Panc1 (cell line): Measurements from ENCODE around the gene STAP2. TPM values are rescaled to one million over a fixed set of nuclear protein-coding genes. Genes with fewer than 3 reads are reported as not detected.

Experiments used
- ATAC-seq: fragments of 200-7000 bp; cut with Tn5 transposase; 2 replicates; pipeline ENCODE4 v1.9.1; 2020; ENCODE audit warnings: mild to moderate bottlenecking, moderate library complexity
- BruUV-seq: library from RNA; stranded (reverse); fragments of 400-500 nt; replicated peaks from 2 replicates; lab custom pipeline; 2021; lab: Mats Ljungman, UMichigan
- CTCF ChIA-PET: fragments of 300-600 bp; sonication (Branson Sonifier 250); formaldehyde crosslinking; loops from one replicate; lab custom pipeline; 2022; ENCODE audit warnings: antibody characterized with exemption; lab: Charles Lee
- POLR2A ChIA-PET: fragments of 300-600 bp; sonication (Branson Sonifier 250); formaldehyde crosslinking; loops from one replicate; lab custom pipeline; 2022; ENCODE audit warnings: antibody characterized with exemption; lab: Charles Lee
- DNase-seq: peaks from one replicate; pipeline ENCODE4 v3.0.0-alpha.2; 2010; ENCODE audit warnings: low read depth, low spot score
- H3K27ac ChIP-seq: 2 replicates; pipeline ENCODE4 v1.5.1; 2011; ENCODE audit warnings: mild to moderate bottlenecking, low read length, inconsistent platforms
- H3K27me3 ChIP-seq: fragments of 200-500 bp; sonication (Bioruptor generic); 2 replicates; pipeline ENCODE4 v1.6.0; 2014; ENCODE audit warnings: low read length, inconsistent platforms; ENCODE audit not compliant: control insufficient read depth, insufficient read depth
- H3K36me3 ChIP-seq: fragments of 200-500 bp; sonication (Bioruptor generic); 2 replicates; pipeline ENCODE4 v1.5.1; 2014; ENCODE audit warnings: inconsistent platforms, mild to moderate bottlenecking, low read length, moderate library complexity; ENCODE audit not compliant: control insufficient read depth, insufficient read depth
- H3K4me1 ChIP-seq: 2 replicates; pipeline ENCODE4 v1.5.1; 2011; ENCODE audit warnings: inconsistent platforms, mild to moderate bottlenecking, low read length, moderate library complexity; ENCODE audit not compliant: control insufficient read depth, insufficient read depth
- H3K4me3 ChIP-seq, 2 experiments: 2 replicates each; pipeline ENCODE4 v1.5.1; 2011 to 2012; ENCODE audit warnings: low read depth in 2 of 2, low read length in 2 of 2, mild to moderate bottlenecking in 2 of 2, inconsistent platforms in 1 of 2, moderate library complexity in 1 of 2
- H3K9me3 ChIP-seq: fragments of 200-500 bp; sonication (Bioruptor generic); 2 replicates; pipeline ENCODE4 v1.5.1; 2014; ENCODE audit warnings: low read depth, mild to moderate bottlenecking, inconsistent platforms, low read length, moderate library complexity; ENCODE audit not compliant: control insufficient read depth, insufficient read depth
- POLR2AphosphoS5 ChIP-seq: IDR thresholded peaks from 2 replicates; pipeline ENCODE4 v1.6.1; 2012; ENCODE audit warnings: mild to moderate bottlenecking, low read depth, low read length, moderate library complexity
- SIN3A ChIP-seq: IDR thresholded peaks from 2 replicates; pipeline ENCODE4 v1.6.1; 2012; ENCODE audit warnings: low read depth, mild to moderate bottlenecking, low read length, moderate library complexity, borderline replicate concordance; ENCODE audit not compliant: insufficient read depth
- TCF7L2 ChIP-seq: IDR thresholded peaks from 2 replicates; pipeline ENCODE4 v1.6.1; 2011; ENCODE audit warnings: mild to moderate bottlenecking, low read depth, low read length, inconsistent platforms
- in situ Hi-C: cut with HindIII; loops from 2 replicates; pipeline ENCODE4 v1.10.0; 2016; ENCODE audit warnings: low sequenced_read_pairs, low pct_unique_long_range_greater_than_20kb
- intact Hi-C: fragments of 100-400 bp; cut with micrococcal nuclease; formaldehyde crosslinking; loops from one replicate; pipeline ENCODE4 v1.10.0; 2022; ENCODE audit not compliant: unreplicated experiment
- total RNA-seq: library from RNA; stranded (reverse); gene quantifications from one replicate; pipeline ENCODE4 v1.2.1, GENCODE V29; 2021; ENCODE audit not compliant: unreplicated experiment
- TF ChIP-seq, protein P1 (sequence below): fragments of 450-650 bp; IDR thresholded peaks from 2 replicates; pipeline ENCODE4 v1.5.1; 2017; ENCODE audit warnings: mild to moderate bottlenecking
- TF ChIP-seq, protein P2 (sequence below), 2 experiments: IDR thresholded peaks; 2 replicates each; pipeline ENCODE4 v1.6.1; 2011 to 2012; ENCODE audit warnings: low read depth in 2 of 2, control low read depth in 1 of 2, low read length in 1 of 2, mild to moderate bottlenecking in 1 of 2, moderate library complexity in 1 of 2; ENCODE audit not compliant: insufficient read depth in 1 of 2

The STAP2 gene
- total RNA-seq, 1 experiment from 2014 or later: 10.0 TPM

DNA sequence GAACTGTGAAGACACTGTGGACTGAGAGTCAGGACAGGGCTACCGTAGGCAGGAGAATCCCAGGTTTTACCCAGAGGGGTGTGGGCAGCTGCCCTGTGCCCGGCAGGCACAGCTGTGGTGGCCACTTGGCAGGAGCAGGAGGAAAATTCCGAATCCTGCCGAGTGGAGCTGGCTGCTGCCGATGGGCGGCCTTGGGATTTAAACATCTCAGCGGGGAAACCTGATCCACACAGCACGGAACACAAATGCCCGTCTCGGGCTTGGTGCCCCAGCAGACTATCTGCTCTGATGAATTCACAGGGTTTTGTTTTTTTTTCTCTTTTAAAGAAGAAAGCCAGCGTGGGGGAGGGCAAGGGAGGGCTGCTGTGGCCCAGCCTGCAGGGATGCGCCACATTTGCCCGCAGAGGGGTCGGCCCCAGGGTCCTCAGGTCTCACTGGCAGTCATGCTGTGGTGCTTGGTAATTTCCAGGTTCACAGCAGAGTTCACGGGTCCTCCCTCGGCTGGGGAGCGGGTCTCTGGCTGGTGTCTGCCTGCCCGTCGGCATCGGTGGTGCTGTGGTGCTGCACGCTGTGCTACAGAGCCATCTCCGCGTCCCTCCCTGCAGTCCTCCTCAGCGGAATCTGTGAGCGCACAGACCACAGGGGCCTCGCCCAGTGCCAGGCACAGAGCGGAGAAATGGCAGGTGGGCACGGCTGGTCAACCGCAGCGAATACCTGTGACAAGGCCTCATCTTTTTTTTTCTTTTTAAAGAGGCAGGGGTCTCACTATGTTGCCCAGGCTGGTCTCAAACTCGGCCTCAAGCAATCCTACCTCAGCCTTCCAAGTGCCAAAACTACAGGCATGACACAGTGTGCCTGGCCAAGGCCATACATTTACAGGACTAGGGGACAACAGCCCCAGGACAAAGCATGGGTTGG lies 32.9 kb upstream of the STAP2 start:
- TF ChIP-seq SIN3A (no peak), TCF7L2 (no peak), POLR2AphosphoS5 (no peak)
- TF ChIP-seq, protein P1, sequence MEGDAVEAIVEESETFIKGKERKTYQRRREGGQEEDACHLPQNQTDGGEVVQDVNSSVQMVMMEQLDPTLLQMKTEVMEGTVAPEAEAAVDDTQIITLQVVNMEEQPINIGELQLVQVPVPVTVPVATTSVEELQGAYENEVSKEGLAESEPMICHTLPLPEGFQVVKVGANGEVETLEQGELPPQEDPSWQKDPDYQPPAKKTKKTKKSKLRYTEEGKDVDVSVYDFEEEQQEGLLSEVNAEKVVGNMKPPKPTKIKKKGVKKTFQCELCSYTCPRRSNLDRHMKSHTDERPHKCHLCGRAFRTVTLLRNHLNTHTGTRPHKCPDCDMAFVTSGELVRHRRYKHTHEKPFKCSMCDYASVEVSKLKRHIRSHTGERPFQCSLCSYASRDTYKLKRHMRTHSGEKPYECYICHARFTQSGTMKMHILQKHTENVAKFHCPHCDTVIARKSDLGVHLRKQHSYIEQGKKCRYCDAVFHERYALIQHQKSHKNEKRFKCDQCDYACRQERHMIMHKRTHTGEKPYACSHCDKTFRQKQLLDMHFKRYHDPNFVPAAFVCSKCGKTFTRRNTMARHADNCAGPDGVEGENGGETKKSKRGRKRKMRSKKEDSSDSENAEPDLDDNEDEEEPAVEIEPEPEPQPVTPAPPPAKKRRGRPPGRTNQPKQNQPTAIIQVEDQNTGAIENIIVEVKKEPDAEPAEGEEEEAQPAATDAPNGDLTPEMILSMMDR: no peak
- TF ChIP-seq, protein P2, sequence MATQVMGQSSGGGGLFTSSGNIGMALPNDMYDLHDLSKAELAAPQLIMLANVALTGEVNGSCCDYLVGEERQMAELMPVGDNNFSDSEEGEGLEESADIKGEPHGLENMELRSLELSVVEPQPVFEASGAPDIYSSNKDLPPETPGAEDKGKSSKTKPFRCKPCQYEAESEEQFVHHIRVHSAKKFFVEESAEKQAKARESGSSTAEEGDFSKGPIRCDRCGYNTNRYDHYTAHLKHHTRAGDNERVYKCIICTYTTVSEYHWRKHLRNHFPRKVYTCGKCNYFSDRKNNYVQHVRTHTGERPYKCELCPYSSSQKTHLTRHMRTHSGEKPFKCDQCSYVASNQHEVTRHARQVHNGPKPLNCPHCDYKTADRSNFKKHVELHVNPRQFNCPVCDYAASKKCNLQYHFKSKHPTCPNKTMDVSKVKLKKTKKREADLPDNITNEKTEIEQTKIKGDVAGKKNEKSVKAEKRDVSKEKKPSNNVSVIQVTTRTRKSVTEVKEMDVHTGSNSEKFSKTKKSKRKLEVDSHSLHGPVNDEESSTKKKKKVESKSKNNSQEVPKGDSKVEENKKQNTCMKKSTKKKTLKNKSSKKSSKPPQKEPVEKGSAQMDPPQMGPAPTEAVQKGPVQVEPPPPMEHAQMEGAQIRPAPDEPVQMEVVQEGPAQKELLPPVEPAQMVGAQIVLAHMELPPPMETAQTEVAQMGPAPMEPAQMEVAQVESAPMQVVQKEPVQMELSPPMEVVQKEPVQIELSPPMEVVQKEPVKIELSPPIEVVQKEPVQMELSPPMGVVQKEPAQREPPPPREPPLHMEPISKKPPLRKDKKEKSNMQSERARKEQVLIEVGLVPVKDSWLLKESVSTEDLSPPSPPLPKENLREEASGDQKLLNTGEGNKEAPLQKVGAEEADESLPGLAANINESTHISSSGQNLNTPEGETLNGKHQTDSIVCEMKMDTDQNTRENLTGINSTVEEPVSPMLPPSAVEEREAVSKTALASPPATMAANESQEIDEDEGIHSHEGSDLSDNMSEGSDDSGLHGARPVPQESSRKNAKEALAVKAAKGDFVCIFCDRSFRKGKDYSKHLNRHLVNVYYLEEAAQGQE (IDR thresholded peaks at IDR 0.05; ENCODE audit: insufficient read depth in 1 of 2, low read depth in 2 of 2, low read length in 1 of 2): no peak
- peaks cover 83% of the 10 kb centered on the region for H3K4me1 ChIP-seq
- no peak for DNase-seq
- no peaks in the 10 kb centered on the region for H3K9me3 ChIP-seq
- no peaks in the 10 kb centered on the region for H3K36me3 ChIP-seq
- no peaks in the 10 kb centered on the region for H3K27me3 ChIP-seq
- intact Hi-C loops: no loop called here
- CTCF ChIA-PET: no interaction called here
- BruUV-seq: no TSS peak
- no peak overlapping the region for H3K4me3 ChIP-seq
- in situ Hi-C loops: no loop called here
- no peak for ATAC-seq
- POLR2A ChIA-PET: no interaction called here
- peak overlapping the region; percentile 92 for H3K27ac ChIP-seq

DNA sequence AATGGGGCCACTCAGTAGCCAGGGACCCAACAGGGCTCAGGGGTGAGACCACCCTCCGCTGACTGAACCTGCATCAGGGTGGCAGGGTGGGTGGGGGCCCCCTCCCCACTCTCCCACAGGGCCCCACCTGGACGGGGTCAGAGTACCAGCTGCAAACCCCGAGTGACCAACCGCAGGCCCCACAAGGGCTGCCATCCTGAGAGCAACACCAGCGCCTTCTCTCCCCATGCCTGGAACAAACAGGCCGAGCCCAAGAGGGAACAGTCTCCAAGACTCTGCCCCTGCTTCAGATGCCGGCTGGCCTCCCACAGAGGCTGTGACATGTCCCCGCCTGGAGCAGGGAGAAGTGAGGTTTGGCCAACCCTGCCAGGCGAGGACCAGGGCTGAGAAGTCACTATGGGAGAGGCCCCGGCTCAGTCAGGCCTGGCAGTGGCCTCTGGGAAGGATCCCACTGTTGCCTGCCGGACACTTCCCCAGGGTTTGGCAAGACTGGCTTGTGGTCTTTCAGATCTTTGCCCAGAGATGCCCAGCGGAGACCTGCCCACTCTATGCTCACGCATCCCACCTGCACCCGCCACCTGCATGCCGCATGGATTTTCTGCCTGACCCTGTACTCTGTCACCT lies 31.9 kb upstream of the STAP2 start:
- CTCF ChIA-PET: no interaction called here
- Histone ChIP-seq H3K4me1 (peaks cover 74% of the 10 kb centered on the region), H3K4me3 (no peak overlapping the region), H3K36me3 (no peaks in the 10 kb centered on the region), H3K27me3 (no peaks in the 10 kb centered on the region), H3K9me3 (no peaks in the 10 kb centered on the region), H3K27ac (peak overlapping the region; percentile 92)
- ATAC-seq: no peak
- POLR2A ChIA-PET: no interaction called here
- no peak for DNase-seq
- intact Hi-C loops: no loop called here
- TF ChIP-seq, protein P1: no peak
- no peak for TF ChIP-seq TCF7L2
- TF ChIP-seq, protein P2 (IDR thresholded peaks at IDR 0.05; ENCODE audit: insufficient read depth in 1 of 2, low read depth in 2 of 2, low read length in 1 of 2): no peak
- no peak for TF ChIP-seq POLR2AphosphoS5
- no peak for TF ChIP-seq SIN3A
- no TSS peak for BruUV-seq
- in situ Hi-C loops: no loop called here
